ENCODE results near the gene GPX7.

- TF ChIP-seq POLR2AphosphoS5 (IDR thresholded peaks at IDR 0.05) (no peak), CTCF (IDR thresholded peaks at IDR 0.05) (no peak), POLR2A (IDR thresholded peaks at IDR 0.05) (no peak)
Observed at GRCh38 chr1:52597912-52598311, 4.3 kb upstream of the GPX7 start.

Data from prostate gland (tissue), 2 donors.